GM15510 (cell line): ENCODE data around the gene TNRC6C.

Experiments used
- POLR2A ChIP-seq: IDR thresholded peaks from 3 replicates; pipeline ENCODE4 v1.6.1; 2011; ENCODE audit warnings: borderline replicate concordance; ENCODE audit not compliant: insufficient read length; ENCODE audit errors: extremely low read depth

Gene TNRC6C

GRCh38 chr17:77995146-77995852 lies 36.8 kb downstream of the TNRC6C start:
- no peak for TF ChIP-seq POLR2A

GRCh38 chr17:77996256-77996655 lies 37.8 kb downstream of the TNRC6C start:
- TF ChIP-seq POLR2A = no peak

GRCh38 chr17:77999413-78000173 lies 41.1 kb downstream of the TNRC6C start:
- no peak for TF ChIP-seq POLR2A

GRCh38 chr17:78000341-78000740 lies 41.8 kb downstream of the TNRC6C start:
- TF ChIP-seq POLR2A = no peak

- no peak for TF ChIP-seq POLR2A
Observed at GRCh38 chr17:78001182-78001581, 42.7 kb downstream of the TNRC6C start.

GRCh38 chr17:78001612-78002011 lies 43.1 kb downstream of the TNRC6C start:
- no peak for TF ChIP-seq POLR2A

- TF ChIP-seq POLR2A = no peak
Observed at GRCh38 chr17:78002166-78002565, 43.7 kb downstream of the TNRC6C start.

GRCh38 chr17:78005452-78006171 lies 47.1 kb downstream of the TNRC6C start:
- TF ChIP-seq POLR2A = no peak

GRCh38 chr17:78006338-78006737 lies 47.8 kb downstream of the TNRC6C start:
- no peak for TF ChIP-seq POLR2A

GRCh38 chr17:78007647-78008046 lies 49.1 kb downstream of the TNRC6C start:
- TF ChIP-seq POLR2A = no peak

- TF ChIP-seq POLR2A = no peak
Observed at GRCh38 chr17:78010759-78011158, 52.3 kb downstream of the TNRC6C start.

- no peak for TF ChIP-seq POLR2A
Observed at GRCh38 chr17:78012428-78012827, 53.9 kb downstream of the TNRC6C start.

- TF ChIP-seq POLR2A = no peak
Observed at GRCh38 chr17:78013683-78014467, 55.4 kb downstream of the TNRC6C start.

- no peak for TF ChIP-seq POLR2A
Observed at GRCh38 chr17:78014646-78015045, 56.1 kb downstream of the TNRC6C start.

GRCh38 chr17:78016852-78017251 lies 58.3 kb downstream of the TNRC6C start:
- no peak for TF ChIP-seq POLR2A
